Gastrocnemius medialis (tissue), 4 donors: ENCODE results near the gene PP2D1. TPM values are rescaled to one million over a fixed set of nuclear protein-coding genes. Genes with fewer than 3 reads are reported as not detected.
A peak's percentile ranks its signal among the peaks of the same experiment; 100 is the strongest.
"Not testable (repeated sequence)": the region's sequence is repeated elsewhere in the genome, so short reads cannot be mapped to it uniquely, and the experiment has no call there.

Experiments used
- ATAC-seq, 2 donors: fragments of 150-250 bp; one replicate each; pipeline ENCODE4 v1.9.1; 2016
- DNase-seq, 2 donors: peaks; one replicate each; pipeline ENCODE4 v3.0.0-alpha.2; 2019
- H3K27ac ChIP-seq, 4 donors: fragments of 200-600 bp; sonication (generic); 1 replicate in 1 of 4; 2 replicates in 3 of 4; pipeline ENCODE4 v1.5.1; 2016 to 2018; ENCODE audit warnings: mild to moderate bottlenecking in 2 of 4, moderate library complexity in 1 of 4
- H3K27me3 ChIP-seq, 3 donors: fragments of 200-600 bp; sonication (generic) in 2 of 3; 1 replicate in 1 of 3; 2 replicates in 2 of 3; pipeline versions ENCODE4 v1.5.1 to v1.6.0; 2016 to 2019; ENCODE audit warnings: mild to moderate bottlenecking in 1 of 3, moderate library complexity in 1 of 3
- H3K36me3 ChIP-seq, 2 donors: fragments of 200-600 bp; sonication (generic) in 1 of 2; one replicate each; pipeline ENCODE4 v1.5.1; 2017 to 2018
- H3K4me1 ChIP-seq, 2 donors: fragments of 200-600 bp; sonication (generic) in 1 of 2; one replicate each; pipeline ENCODE4 v1.5.1; 2016 to 2017; ENCODE audit warnings: mild to moderate bottlenecking in 2 of 2
- H3K4me3 ChIP-seq, 4 donors: fragments of 200-600 bp; sonication (generic) in 3 of 4; 1 replicate in 1 of 4; 2 replicates in 3 of 4; pipeline ENCODE4 v1.5.1; 2016 to 2019; ENCODE audit warnings: mild to moderate bottlenecking in 2 of 4
- H3K9me3 ChIP-seq, 3 donors: fragments of 200-600 bp; sonication (generic) in 2 of 3; 1 replicate in 1 of 3; 2 replicates in 2 of 3; pipeline ENCODE4 v1.5.1; 2016 to 2019
- CTCF ChIP-seq, 5 experiments: fragments of 450-650 bp in 3 of 5; fragments of 200-600 bp in 2 of 5; sonication (generic) in 2 of 5; IDR thresholded peaks in 4 of 5; conservative IDR thresholded peaks in 1 of 5; 1 replicate in 4 of 5; 2 replicates in 1 of 5; pipeline ENCODE4 v1.5.1; 2016 to 2019; ENCODE audit warnings: antibody characterized with exemption in 5 of 5, mild to moderate bottlenecking in 3 of 5, moderate library complexity in 3 of 5
- POLR2A ChIP-seq, 2 donors: fragments of 450-650 bp; IDR thresholded peaks; one replicate each; pipeline ENCODE4 v1.6.1; 2017; ENCODE audit warnings: antibody characterized with exemption in 2 of 2, mild to moderate bottlenecking in 2 of 2, moderate library complexity in 2 of 2
- in situ Hi-C, 4 donors: fragments of 200-750 bp; cut with MboI; loops; one replicate each; pipeline versions ENCODE4 v1.15.0 to v1.8.0; 2017; ENCODE audit warnings: low sequenced_read_pairs in 4 of 4
- intact Hi-C: fragments of 100-400 bp; cut with DNase I; formaldehyde crosslinking; loops from one replicate; pipeline ENCODE4 v1.15.1; 2023; ENCODE audit warnings: low total_unique reads
- total RNA-seq, 4 donors: library from RNA; depleted of rRNA; stranded (reverse); fragments of >200 nt; gene quantifications; one replicate each; pipeline versions ENCODE4 v1.1.0 to v1.2.3, GENCODE V29; 2016

Gene PP2D1
- total RNA-seq, 4 donors from 2014 or later, result not detected

- Histone ChIP-seq H3K9me3 (no peaks in the 10 kb centered on the region), H3K36me3 (no peaks in the 10 kb centered on the region), H3K27ac (no peak overlapping the region), H3K4me3 (no peak overlapping the region), H3K27me3 (no peaks in the 10 kb centered on the region), H3K4me1 (peaks cover 31 to 44% of the 10 kb centered on the region in 2 donors)
- DNase-seq (no peak), ATAC-seq (no peak)
- in situ Hi-C loops (loop anchor here in 2 of 4 donors (10.0 kb wide), 2 partner anchors 102 to 138 kb away; partner anchors contain the start of genes RAB5A (in 1 of the 2) and SGO1 (in 1 of the 2)), intact Hi-C loops (no loop called here)
- TF ChIP-seq CTCF (IDR thresholded peaks at IDR 0.05 in 4 of 5, conservative IDR thresholded peaks at IDR 0.05 in 1 of 5), result no peak
These were observed 34.5 kb upstream of the PP2D1 start for GRCh38 chr3:20046556-20046955.

- DNase-seq, ATAC-seq, H3K9me3 ChIP-seq, H3K4me3 ChIP-seq, intact Hi-C loops, H3K27me3 ChIP-seq, H3K36me3 ChIP-seq, H3K27ac ChIP-seq: not testable (repeated sequence)
- peaks cover 31 to 39% of the 10 kb centered on the region in 2 donors for H3K4me1 ChIP-seq
- in situ Hi-C loops, result loop anchor here in 2 of 4 donors (10.0 kb wide), 2 partner anchors 100 to 140 kb away; partner anchors contain the start of genes RAB5A (in 1 of the 2) and SGO1 (in 1 of the 2)
These were observed 33.1 kb upstream of the PP2D1 start for GRCh38 chr3:20045141-20045540.

- DNase-seq, result no peak
- Histone ChIP-seq H3K36me3 (no peaks in the 10 kb centered on the region), H3K27me3 (no peaks in the 10 kb centered on the region), H3K4me1 (peaks cover 32 to 41% of the 10 kb centered on the region in 2 donors), H3K27ac (peak overlapping the region; percentile 47 to 99 (median 97)), H3K4me3 (peak overlapping the region in 3 of 4 donors; percentile 19 to 29 (median 26)), H3K9me3 (no peaks in the 10 kb centered on the region)
- TF ChIP-seq CTCF (IDR thresholded peaks at IDR 0.05 in 4 of 5, conservative IDR thresholded peaks at IDR 0.05 in 1 of 5), result no peak
- no peak for TF ChIP-seq POLR2A (IDR thresholded peaks at IDR 0.05)
- ATAC-seq, result no peak
- intact Hi-C loops, result loop anchor here (5.0 kb wide), 1 partner anchor 157 kb away; no protein-coding TSS in a partner anchor
- in situ Hi-C loops, result loop anchor here in 2 of 4 donors (10.0 kb wide), 2 partner anchors 99 to 141 kb away; partner anchors contain the start of genes RAB5A (in 1 of the 2) and SGO1 (in 1 of the 2)
These were observed 31.8 kb upstream of the PP2D1 start for GRCh38 chr3:20043825-20044224.

- H3K36me3 ChIP-seq, result no peaks in the 10 kb centered on the region
- H3K9me3 ChIP-seq, result no peaks in the 10 kb centered on the region
- no peaks in the 10 kb centered on the region for H3K27me3 ChIP-seq
- intact Hi-C loops, result loop anchor here (5.0 kb wide), 1 partner anchor 156 kb away; no protein-coding TSS in a partner anchor
- peak overlapping the region in 3 of 4 donors; percentile 19 to 29 (median 26) for H3K4me3 ChIP-seq
- peak overlapping the region; percentile 47 to 99 (median 97) for H3K27ac ChIP-seq
- no peak for TF ChIP-seq CTCF (IDR thresholded peaks at IDR 0.05 in 4 of 5, conservative IDR thresholded peaks at IDR 0.05 in 1 of 5)
- no peak for TF ChIP-seq POLR2A (IDR thresholded peaks at IDR 0.05)
- in situ Hi-C loops, result loop anchor here in 2 of 4 donors (10.0 kb wide), 2 partner anchors 99 to 141 kb away; partner anchors contain the start of genes RAB5A (in 1 of the 2) and SGO1 (in 1 of the 2)
- DNase-seq (peak; percentile 62 to 82), ATAC-seq (no peak)
- H3K4me1 ChIP-seq, result peaks cover 29 to 45% of the 10 kb centered on the region in 2 donors
These were observed 31.3 kb upstream of the PP2D1 start for GRCh38 chr3:20043396-20043795.

GRCh38 chr3:20042331-20042730, 30.3 kb upstream of the PP2D1 start:
- Histone ChIP-seq H3K36me3 (no peaks in the 10 kb centered on the region), H3K27me3 (no peaks in the 10 kb centered on the region), H3K4me3 (no peak overlapping the region), H3K27ac (peak overlapping the region; percentile 95 to 99 (median 99)), H3K4me1 (peaks cover 25 to 40% of the 10 kb centered on the region in 2 donors), H3K9me3 (no peaks in the 10 kb centered on the region)
- in situ Hi-C loops (loop anchor here in 2 of 4 donors (10.0 kb wide), 2 partner anchors 98 to 142 kb away; partner anchors contain the start of genes RAB5A (in 1 of the 2) and SGO1 (in 1 of the 2)), intact Hi-C loops (loop anchor here (5.0 kb wide), 1 partner anchor 155 kb away; no protein-coding TSS in a partner anchor)
- ATAC-seq (no peak), DNase-seq (no peak)
- no peak for TF ChIP-seq CTCF (IDR thresholded peaks at IDR 0.05 in 4 of 5, conservative IDR thresholded peaks at IDR 0.05 in 1 of 5)
- no peak for TF ChIP-seq POLR2A (IDR thresholded peaks at IDR 0.05)
